GM19023 (cell line): ENCODE measurements around the gene UBE2E3.

Experiments
- ATAC-seq: cut with Tn5 transposase; IDR thresholded peaks from one replicate; pipeline ENCODE4 v1.9.1; 2021; ENCODE audit warnings: mild to moderate bottlenecking, moderate library complexity; ENCODE audit not compliant: unreplicated experiment

Gene UBE2E3

GRCh38 chr2:180978903-180979748 is 1.3 kb upstream of the UBE2E3 start:
- ATAC-seq = no peak

- ATAC-seq = no peak
Observed at GRCh38 chr2:180979749-180980105, 678 bp upstream of the UBE2E3 start.

- ATAC-seq = peak; percentile 9
Observed at GRCh38 chr2:180980943-180981911, 822 bp downstream of the UBE2E3 start.

- ATAC-seq = peak; percentile 22
Observed at GRCh38 chr2:180983468-180984242, 3.2 kb downstream of the UBE2E3 start.

DNA sequence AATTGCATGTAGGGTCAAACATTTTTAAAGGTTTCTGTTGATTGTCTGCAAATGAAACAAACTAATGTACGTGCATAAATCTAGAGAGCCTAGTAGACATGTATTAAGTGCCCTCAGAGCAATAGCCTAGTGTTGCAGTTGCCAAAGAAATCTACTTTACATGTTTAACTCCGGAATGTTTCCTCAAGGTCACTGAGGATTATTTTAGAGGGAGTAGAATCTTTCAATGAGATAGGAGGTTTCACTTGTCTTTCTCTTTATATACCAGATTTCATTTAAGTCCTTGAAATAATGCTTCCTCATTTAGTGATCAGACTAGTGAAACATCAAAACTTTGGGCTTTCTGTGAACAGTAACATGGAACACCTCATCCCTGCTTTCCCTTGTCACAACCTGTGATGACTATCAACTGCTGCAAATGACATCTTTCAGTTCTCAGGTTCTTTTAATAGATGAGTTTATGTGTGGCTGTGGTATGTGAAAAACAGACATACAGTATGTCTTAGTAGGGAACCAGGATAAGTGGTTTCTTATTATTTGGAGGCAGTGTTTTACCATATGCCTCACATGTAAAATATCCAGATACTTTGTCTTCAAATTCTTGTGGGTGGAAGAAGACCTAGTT is 5.5 kb downstream of the UBE2E3 start:
- ATAC-seq = no peak

- ATAC-seq = no peak
Observed at GRCh38 chr2:180987146-180987545, 6.7 kb downstream of the UBE2E3 start.

GRCh38 chr2:180990337-180990736 is 9.9 kb downstream of the UBE2E3 start:
- no peak for ATAC-seq

GRCh38 chr2:180990794-180991193 is 10.4 kb downstream of the UBE2E3 start:
- no peak for ATAC-seq

DNA sequence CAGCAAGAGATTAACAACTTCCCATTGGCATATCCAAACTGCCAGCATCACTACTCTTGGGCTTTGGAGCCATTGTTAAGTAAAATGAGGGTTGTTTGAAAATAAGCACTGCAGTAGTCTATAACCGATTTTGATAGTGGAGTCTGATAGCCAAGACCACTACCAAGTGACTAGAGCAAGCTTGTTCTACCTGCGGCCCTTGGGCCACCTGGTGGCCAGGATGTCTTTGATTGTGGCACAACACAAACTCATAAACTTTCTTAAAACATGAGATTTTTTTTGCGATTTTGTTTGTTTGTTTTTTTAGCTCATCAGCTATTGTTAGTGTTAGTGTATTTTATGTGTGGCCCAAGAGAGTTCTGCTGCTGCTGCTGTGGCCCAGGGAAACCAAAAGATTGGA is 11.0 kb downstream of the UBE2E3 start:
- ATAC-seq = no peak

- ATAC-seq = peak; percentile 79
Observed at GRCh38 chr2:180991820-180992219, 11.4 kb downstream of the UBE2E3 start.

GRCh38 chr2:180992994-180993393 is 12.6 kb downstream of the UBE2E3 start:
- ATAC-seq = no peak

DNA sequence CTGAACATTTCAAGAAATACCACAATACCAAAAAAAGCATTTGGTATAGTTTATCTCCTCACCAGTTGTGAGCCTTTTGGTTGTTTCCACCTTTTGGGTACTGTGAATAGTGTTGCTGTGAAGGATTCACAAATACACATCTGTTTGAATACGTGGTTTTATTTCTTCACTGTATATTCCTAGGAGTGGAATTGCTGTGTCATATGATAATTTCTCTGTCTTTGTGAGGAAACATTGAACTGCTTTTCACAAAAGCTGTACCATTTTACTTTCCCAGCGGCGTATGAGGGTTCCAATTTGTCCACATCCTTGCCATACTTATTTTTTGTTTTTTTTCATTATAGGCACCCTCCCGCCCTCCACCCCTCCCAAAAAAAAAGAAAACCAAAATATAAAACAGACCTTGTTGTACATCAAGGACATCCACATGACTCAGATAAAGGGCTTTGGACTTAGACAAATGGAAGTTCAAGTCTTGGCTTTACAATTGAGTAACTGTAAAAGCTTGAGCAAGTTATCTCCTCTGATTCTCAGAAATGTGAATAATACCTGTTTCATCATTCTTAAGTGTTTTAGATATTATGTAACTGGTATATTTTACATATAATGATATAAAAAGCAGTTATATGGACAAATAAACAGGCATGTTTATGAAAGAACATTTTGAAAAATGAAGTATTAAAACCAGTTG is 19.0 kb downstream of the UBE2E3 start:
- no peak for ATAC-seq

- ATAC-seq = no peak
Observed at GRCh38 chr2:181004647-181005325, 24.4 kb downstream of the UBE2E3 start.

- no peak for ATAC-seq
Observed at GRCh38 chr2:181005326-181005655, 24.9 kb downstream of the UBE2E3 start.

DNA sequence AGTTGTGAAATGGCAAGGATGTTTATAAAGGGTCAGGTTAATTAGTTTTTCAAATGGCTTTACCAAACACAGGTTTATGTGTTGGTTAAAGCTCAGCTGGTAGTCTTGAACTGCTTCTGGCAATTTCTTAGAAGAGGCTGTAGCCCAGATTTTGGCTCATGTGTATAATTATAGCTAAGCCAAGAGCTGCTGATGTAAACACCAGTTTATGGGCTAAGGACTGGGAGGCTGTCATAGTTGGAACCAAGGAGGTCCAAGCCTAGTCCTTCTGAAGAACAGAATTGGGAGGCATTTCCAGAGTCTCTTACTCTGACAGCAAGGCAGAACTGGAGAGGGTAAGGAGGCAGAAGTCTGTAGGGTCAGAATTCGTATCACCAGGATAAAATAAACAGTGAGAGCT is 25.4 kb downstream of the UBE2E3 start:
- ATAC-seq = no peak

DNA sequence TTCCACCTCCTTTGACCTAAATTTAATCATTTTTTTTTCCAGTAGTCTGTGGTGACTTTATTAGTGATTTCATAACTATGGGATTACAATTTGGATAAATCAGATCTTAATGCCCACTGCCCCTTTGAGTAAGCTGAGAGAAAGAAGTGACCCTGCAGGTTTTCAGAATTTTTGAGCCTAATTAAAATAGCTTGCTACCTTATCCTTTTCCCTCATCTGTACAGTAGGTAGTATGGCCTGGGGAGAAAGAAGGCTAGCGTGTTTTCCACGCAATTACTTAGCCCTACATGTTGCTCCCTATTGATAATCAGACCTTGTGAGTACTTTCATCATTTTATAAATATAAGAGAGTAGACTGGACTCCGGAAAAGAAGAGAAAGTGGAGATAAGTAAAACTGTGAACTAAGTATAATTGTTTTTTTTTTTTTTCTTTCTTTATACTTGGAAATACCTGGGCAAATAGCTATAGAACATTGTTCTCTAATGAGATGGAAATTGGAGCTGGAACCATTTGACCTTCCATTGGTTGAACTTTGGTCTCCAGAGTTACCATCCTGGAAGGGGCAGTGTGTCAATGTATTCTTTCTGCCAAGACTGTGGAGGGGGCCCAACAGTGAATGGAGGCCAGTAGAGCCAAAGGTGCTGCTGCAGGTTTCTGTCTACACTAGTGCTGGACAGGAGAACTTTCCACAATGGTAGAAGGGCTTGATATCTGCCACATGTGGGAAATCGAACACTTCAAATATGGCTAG is 26.9 kb downstream of the UBE2E3 start:
- ATAC-seq = no peak

DNA sequence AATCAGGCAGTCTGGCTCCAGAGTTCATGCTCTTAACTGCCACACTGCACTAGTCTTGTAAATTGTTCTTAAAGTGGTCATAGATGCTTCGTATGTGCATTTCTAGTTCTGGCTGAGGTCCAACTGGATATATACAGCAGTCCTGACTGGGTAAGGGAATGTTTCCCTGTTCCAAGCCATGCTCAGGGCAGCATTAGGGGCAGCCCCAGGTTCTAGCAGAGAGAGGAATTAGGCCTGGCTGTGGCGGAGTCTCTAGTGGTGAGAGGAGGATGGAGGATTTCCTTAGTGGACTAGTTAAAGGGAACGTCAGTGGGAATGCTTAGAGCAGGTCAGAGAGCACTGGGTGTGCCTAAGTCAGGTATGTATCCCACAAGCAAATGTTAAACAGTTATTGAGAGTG is 28.0 kb downstream of the UBE2E3 start:
- no peak for ATAC-seq

DNA sequence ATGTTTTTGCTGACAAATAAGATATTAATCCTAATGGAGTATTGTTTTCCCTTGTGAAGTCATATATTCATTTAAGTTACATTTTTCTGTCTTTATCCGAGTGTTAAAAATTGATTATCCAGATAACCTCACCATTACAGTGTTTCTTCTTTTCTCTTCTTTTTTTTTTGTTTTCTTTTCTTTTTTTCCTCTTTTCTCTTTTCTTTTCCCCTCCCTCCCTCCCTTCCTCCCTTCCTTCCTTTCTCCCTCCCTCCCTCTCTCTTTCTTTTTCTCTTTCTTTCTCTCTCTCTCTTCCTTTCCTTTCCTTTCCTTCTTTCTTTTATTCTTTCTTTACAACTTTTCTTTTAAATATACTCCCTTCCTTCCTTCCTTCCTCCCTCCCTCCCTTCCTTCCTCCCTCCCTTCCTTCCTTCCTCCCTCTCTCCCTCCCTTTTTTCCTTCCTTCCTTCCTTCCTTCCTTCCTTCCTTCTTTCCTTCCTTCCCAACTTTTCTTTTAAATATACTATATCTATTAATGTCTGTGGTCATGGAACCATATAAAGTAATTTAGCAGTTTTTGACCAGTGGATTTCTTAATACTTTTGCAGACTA is 40.9 kb downstream of the UBE2E3 start:
- no peak for ATAC-seq

- no peak for ATAC-seq
Observed at GRCh38 chr2:181022652-181023051, 42.2 kb downstream of the UBE2E3 start.
